GM12878 (cell line): ENCODE data around the gene CAMKMT.

Experiments used
- CBFB ChIP-seq: IDR thresholded peaks from 2 replicates; pipeline ENCODE4 v1.6.1; 2016; ENCODE audit warnings: antibody characterized with exemption, low read depth
- FOXM1 ChIP-seq: IDR thresholded peaks from 2 replicates; pipeline ENCODE4 v1.6.1; 2012; ENCODE audit warnings: low read depth, mild to moderate bottlenecking, inconsistent platforms, low read length, moderate library complexity
- MXI1 ChIP-seq: fragments of 150-350 bp; IDR thresholded peaks from 2 replicates; pipeline ENCODE4 v1.6.1; 2011; ENCODE audit warnings: low read depth, mild to moderate bottlenecking, inconsistent platforms, low read length, improper control_type of control experiment
- SMARCA5 ChIP-seq: fragments of 450-650 bp; IDR thresholded peaks from 2 replicates; pipeline ENCODE4 v1.6.1; 2017; ENCODE audit warnings: mild to moderate bottlenecking
- SP1 ChIP-seq: IDR thresholded peaks from one replicate; pipeline ENCODE4 v1.6.1; 2011; ENCODE audit warnings: low read depth, low read length
- SREBF2 ChIP-seq: IDR thresholded peaks from 2 replicates; pipeline ENCODE4 v1.6.1; 2012; ENCODE audit warnings: mild to moderate bottlenecking, low read length
- STAT1 ChIP-seq: fragments of 450-650 bp; conservative IDR thresholded peaks from 2 replicates; pipeline ENCODE4 v1.6.1; 2014; ENCODE audit warnings: antibody characterized with exemption, mild to moderate bottlenecking
- TF ChIP-seq, protein P1 (sequence below): IDR thresholded peaks from 2 replicates; pipeline ENCODE4 v1.6.1; 2011; ENCODE audit warnings: low read depth, low read length, improper control_type of control experiment, borderline replicate concordance
- TF ChIP-seq, protein P2 (sequence below), 3 experiments: IDR thresholded peaks in 2 of 3; conservative IDR thresholded peaks in 1 of 3; 2 replicates each; pipeline ENCODE4 v1.5.1; 2011; ENCODE audit warnings: low read depth in 3 of 3, low read length in 3 of 3, mild to moderate bottlenecking in 3 of 3, control low read depth in 2 of 3, moderate library complexity in 2 of 3, inconsistent platforms in 1 of 3, mixed read lengths in 1 of 3; ENCODE audit not compliant: control insufficient read depth in 2 of 3, insufficient read depth in 1 of 3; ENCODE audit errors: extremely low read depth in 1 of 3
- TF ChIP-seq, protein P3 (sequence below): IDR thresholded peaks from 2 replicates; pipeline ENCODE4 v1.6.1; 2012; ENCODE audit warnings: low read length, inconsistent platforms
- TF ChIP-seq, protein P4 (sequence below): IDR thresholded peaks from 2 replicates; pipeline ENCODE4 v1.6.1; 2012; ENCODE audit warnings: low read depth, low read length, improper control_type of control experiment

DNA sequence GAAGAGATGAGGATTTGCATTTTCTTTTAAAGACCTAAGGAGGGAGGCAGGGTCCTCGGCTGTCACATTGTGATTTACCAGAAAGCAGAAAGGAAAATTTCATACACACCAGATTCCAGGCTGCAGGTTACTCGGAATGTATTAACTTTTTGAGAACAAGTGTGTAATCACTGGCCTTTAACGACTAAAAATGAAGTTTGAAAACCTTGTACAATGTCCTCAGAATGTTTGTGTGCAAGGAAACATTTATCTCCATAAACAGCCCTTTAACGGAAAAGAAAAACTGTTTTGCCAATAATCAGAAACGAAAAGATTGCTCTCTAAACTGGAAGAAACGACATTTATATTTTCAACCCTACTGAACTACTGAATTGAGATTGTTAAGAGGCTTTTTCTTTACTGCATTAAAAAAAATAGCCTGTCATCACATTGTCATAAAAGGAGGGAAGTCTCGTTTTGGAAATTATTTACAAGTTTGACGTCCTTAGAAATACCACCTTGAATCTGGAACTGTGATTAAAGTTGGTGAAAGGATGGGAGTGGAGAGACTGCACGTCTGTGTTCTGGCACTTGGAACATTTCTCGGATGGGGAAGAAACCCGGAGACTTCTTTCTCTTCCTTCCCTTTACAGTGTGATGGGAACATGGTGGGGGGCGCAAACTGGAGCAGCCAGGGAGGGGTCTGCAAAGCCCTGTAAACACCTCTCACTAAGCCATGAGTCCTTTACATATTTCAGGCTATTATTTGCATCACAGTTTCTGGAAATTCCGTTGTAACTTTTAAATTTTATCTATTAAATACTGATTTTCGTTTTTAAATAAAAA is 445.7 kb downstream of the CAMKMT start:
- TF ChIP-seq, protein P1, sequence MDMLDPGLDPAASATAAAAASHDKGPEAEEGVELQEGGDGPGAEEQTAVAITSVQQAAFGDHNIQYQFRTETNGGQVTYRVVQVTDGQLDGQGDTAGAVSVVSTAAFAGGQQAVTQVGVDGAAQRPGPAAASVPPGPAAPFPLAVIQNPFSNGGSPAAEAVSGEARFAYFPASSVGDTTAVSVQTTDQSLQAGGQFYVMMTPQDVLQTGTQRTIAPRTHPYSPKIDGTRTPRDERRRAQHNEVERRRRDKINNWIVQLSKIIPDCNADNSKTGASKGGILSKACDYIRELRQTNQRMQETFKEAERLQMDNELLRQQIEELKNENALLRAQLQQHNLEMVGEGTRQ: no peak
- no peak for TF ChIP-seq MXI1
- no peak for TF ChIP-seq SMARCA5
- TF ChIP-seq, protein P2, sequence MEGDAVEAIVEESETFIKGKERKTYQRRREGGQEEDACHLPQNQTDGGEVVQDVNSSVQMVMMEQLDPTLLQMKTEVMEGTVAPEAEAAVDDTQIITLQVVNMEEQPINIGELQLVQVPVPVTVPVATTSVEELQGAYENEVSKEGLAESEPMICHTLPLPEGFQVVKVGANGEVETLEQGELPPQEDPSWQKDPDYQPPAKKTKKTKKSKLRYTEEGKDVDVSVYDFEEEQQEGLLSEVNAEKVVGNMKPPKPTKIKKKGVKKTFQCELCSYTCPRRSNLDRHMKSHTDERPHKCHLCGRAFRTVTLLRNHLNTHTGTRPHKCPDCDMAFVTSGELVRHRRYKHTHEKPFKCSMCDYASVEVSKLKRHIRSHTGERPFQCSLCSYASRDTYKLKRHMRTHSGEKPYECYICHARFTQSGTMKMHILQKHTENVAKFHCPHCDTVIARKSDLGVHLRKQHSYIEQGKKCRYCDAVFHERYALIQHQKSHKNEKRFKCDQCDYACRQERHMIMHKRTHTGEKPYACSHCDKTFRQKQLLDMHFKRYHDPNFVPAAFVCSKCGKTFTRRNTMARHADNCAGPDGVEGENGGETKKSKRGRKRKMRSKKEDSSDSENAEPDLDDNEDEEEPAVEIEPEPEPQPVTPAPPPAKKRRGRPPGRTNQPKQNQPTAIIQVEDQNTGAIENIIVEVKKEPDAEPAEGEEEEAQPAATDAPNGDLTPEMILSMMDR (IDR thresholded peaks at IDR 0.05 in 2 of 3, conservative IDR thresholded peaks at IDR 0.05 in 1 of 3; ENCODE audit: control insufficient read depth in 2 of 3, extremely low read depth in 1 of 3, insufficient read depth in 1 of 3, low read depth in 3 of 3, low read length in 3 of 3): no peak
- TF ChIP-seq SREBF2: no peak
- TF ChIP-seq, protein P3, sequence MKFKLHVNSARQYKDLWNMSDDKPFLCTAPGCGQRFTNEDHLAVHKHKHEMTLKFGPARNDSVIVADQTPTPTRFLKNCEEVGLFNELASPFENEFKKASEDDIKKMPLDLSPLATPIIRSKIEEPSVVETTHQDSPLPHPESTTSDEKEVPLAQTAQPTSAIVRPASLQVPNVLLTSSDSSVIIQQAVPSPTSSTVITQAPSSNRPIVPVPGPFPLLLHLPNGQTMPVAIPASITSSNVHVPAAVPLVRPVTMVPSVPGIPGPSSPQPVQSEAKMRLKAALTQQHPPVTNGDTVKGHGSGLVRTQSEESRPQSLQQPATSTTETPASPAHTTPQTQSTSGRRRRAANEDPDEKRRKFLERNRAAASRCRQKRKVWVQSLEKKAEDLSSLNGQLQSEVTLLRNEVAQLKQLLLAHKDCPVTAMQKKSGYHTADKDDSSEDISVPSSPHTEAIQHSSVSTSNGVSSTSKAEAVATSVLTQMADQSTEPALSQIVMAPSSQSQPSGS: no peak
- TF ChIP-seq CBFB: no peak
- TF ChIP-seq FOXM1: no peak
- TF ChIP-seq SP1: no peak
- no peak for TF ChIP-seq STAT1
- TF ChIP-seq, protein P4, sequence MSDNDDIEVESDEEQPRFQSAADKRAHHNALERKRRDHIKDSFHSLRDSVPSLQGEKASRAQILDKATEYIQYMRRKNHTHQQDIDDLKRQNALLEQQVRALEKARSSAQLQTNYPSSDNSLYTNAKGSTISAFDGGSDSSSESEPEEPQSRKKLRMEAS: no peak
